IMR-90 (cell line): ENCODE data around the gene EIF4G2. TPM values are rescaled to one million over a fixed set of nuclear protein-coding genes. Genes with fewer than 3 reads are reported as not detected.

ENCODE experiments used
- ATAC-seq: fragments of 200-7000 bp; cut with Tn5 transposase; 2 replicates; pipeline ENCODE4 v1.9.1; 2020; ENCODE audit warnings: low read depth, mild to moderate bottlenecking, moderate library complexity
- BruUV-seq: library from RNA; stranded (reverse); fragments of 400-500 nt; replicated peaks from 2 replicates; lab custom pipeline; 2021; lab: Mats Ljungman, UMichigan
- CTCF ChIA-PET: fragments of 300-600 bp; formaldehyde crosslinking; extraction: SDS; loops from one replicate; lab custom pipeline; 2021; ENCODE audit warnings: antibody characterized with exemption; lab: Yijun Ruan, JAX
- POLR2A ChIA-PET: fragments of 300-600 bp; sonication (Branson Sonifier 250); formaldehyde crosslinking; loops from one replicate; lab custom pipeline; 2022; ENCODE audit warnings: antibody characterized with exemption; ENCODE audit not compliant: unreplicated experiment; lab: Charles Lee
- DNase-seq: peaks from one replicate; pipeline ENCODE4 v3.0.0; 2013
- H2AFZ ChIP-seq: replicated peaks from 2 replicates; pipeline ENCODE3; 2013; ENCODE audit warnings: low read length, mild to moderate bottlenecking; ENCODE audit not compliant: poor library complexity
- H2AK5ac ChIP-seq: 2 replicates; pipeline ENCODE4 v1.6.1; 2013; ENCODE audit warnings: low read depth, low read length, inconsistent platforms
- H2AK9ac ChIP-seq: replicated peaks from 2 replicates; pipeline ENCODE3; 2013; ENCODE audit warnings: mild to moderate bottlenecking, low read depth, low read length, moderate library complexity; ENCODE audit not compliant: poor library complexity
- H2BK120ac ChIP-seq: 2 replicates; pipeline ENCODE4 v1.6.1; 2013; ENCODE audit warnings: low read depth, low read length, inconsistent platforms
- H2BK15ac ChIP-seq: 3 replicates; pipeline ENCODE4 v1.6.1; 2013; ENCODE audit warnings: low read depth, low read length, inconsistent platforms
- H2BK20ac ChIP-seq: 2 replicates; pipeline ENCODE4 v1.6.1; 2013; ENCODE audit warnings: low read depth, mild to moderate bottlenecking, inconsistent platforms, low read length, moderate library complexity
- H2BK5ac ChIP-seq: 2 replicates; pipeline ENCODE4 v1.6.1; 2013; ENCODE audit warnings: mild to moderate bottlenecking, low read depth, low read length, inconsistent platforms; ENCODE audit not compliant: poor library complexity, severe bottlenecking
- H3K14ac ChIP-seq: replicated peaks from 2 replicates; pipeline ENCODE4 v1.6.1; 2013; ENCODE audit warnings: low read depth, low read length, inconsistent platforms
- H3K18ac ChIP-seq: 2 replicates; pipeline ENCODE4 v1.6.1; 2013; ENCODE audit warnings: low read depth, low read length, control low read depth
- H3K23ac ChIP-seq: 2 replicates; pipeline ENCODE4 v1.6.1; 2013; ENCODE audit warnings: low read depth, low read length, inconsistent platforms
- H3K27ac ChIP-seq: 2 replicates; pipeline ENCODE4 v1.5.1; 2013; ENCODE audit warnings: mild to moderate bottlenecking, control low read depth, low read length; ENCODE audit not compliant: insufficient read depth
- H3K27me3 ChIP-seq: 2 replicates; pipeline ENCODE4 v1.6.1; 2013; ENCODE audit warnings: low read length; ENCODE audit not compliant: control insufficient read depth, insufficient read depth
- H3K36me3 ChIP-seq: 2 replicates; pipeline ENCODE4 v1.6.1; 2013; ENCODE audit warnings: low read length, mixed read lengths; ENCODE audit not compliant: control insufficient read depth, insufficient read depth
- H3K4ac ChIP-seq: 2 replicates; pipeline ENCODE4 v1.6.1; 2013; ENCODE audit warnings: low read depth, low read length, inconsistent platforms
- H3K4me1 ChIP-seq: 2 replicates; pipeline ENCODE4 v1.6.1; 2013; ENCODE audit warnings: low read length, mixed read lengths; ENCODE audit not compliant: control insufficient read depth, insufficient read depth
- H3K4me2 ChIP-seq: 2 replicates; pipeline ENCODE4 v1.6.1; 2013; ENCODE audit warnings: low read depth, mild to moderate bottlenecking, control low read depth, low read length, moderate library complexity
- H3K4me3 ChIP-seq: 2 replicates; pipeline ENCODE4 v1.5.1; 2013; ENCODE audit warnings: low read depth, mild to moderate bottlenecking, control low read depth, low read length, moderate library complexity; ENCODE audit not compliant: insufficient read depth
- H3K56ac ChIP-seq: 2 replicates; pipeline ENCODE4 v1.6.1; 2013; ENCODE audit warnings: low read length, inconsistent platforms; ENCODE audit not compliant: insufficient read depth; ENCODE audit errors: extremely low read depth
- H3K79me1 ChIP-seq, 2 experiments: 2 replicates each; pipeline ENCODE4 v1.6.1; 2013; ENCODE audit warnings: low read length in 2 of 2, inconsistent platforms in 1 of 2, low read depth in 1 of 2
- H3K9ac ChIP-seq: 2 replicates; pipeline ENCODE4 v1.6.1; 2013; ENCODE audit warnings: low read depth, low read length, control low read depth
- H3K9me1 ChIP-seq: 2 replicates; pipeline ENCODE4 v1.6.1; 2013; ENCODE audit warnings: low read length, inconsistent platforms; ENCODE audit not compliant: insufficient read depth
- H3K9me3 ChIP-seq: 2 replicates; pipeline ENCODE4 v1.6.1; 2013; ENCODE audit warnings: low read length; ENCODE audit not compliant: control insufficient read depth, insufficient read depth
- H4K20me1 ChIP-seq: 2 replicates; pipeline ENCODE4 v1.6.1; 2013; ENCODE audit warnings: low read length, inconsistent platforms; ENCODE audit not compliant: insufficient read depth
- H4K5ac ChIP-seq: 2 replicates; pipeline ENCODE4 v1.6.1; 2013; ENCODE audit warnings: mild to moderate bottlenecking, low read depth, low read length, control low read depth
- H4K8ac ChIP-seq, 2 experiments: 2 replicates each; pipeline ENCODE4 v1.6.1; 2013; ENCODE audit warnings: low read depth in 2 of 2, low read length in 2 of 2, control low read depth in 1 of 2, inconsistent platforms in 1 of 2
- H4K91ac ChIP-seq: 2 replicates; pipeline ENCODE4 v1.6.1; 2013; ENCODE audit warnings: low read depth, low read length, inconsistent platforms; ENCODE audit not compliant: insufficient read depth
- CEBPB ChIP-seq: IDR thresholded peaks from 2 replicates; pipeline ENCODE4 v1.6.1; 2012; ENCODE audit warnings: low read depth, low read length, improper control_type of control experiment
- FOS ChIP-seq: fragments of 150-350 bp; IDR thresholded peaks from 2 replicates; pipeline ENCODE4 v1.6.1; 2016; ENCODE audit warnings: low read depth, low read length
- MAZ ChIP-seq: IDR thresholded peaks from 2 replicates; pipeline ENCODE4 v1.6.1; 2012; ENCODE audit warnings: low read depth, mild to moderate bottlenecking, low read length, improper control_type of control experiment, moderate library complexity, borderline replicate concordance
- NFE2L2 ChIP-seq: fragments of 150-350 bp; IDR thresholded peaks from 2 replicates; pipeline ENCODE4 v1.6.1; 2016; ENCODE audit warnings: low read depth, mild to moderate bottlenecking, low read length
- RAD21 ChIP-seq: IDR thresholded peaks from 2 replicates; pipeline ENCODE4 v1.6.1; 2012; ENCODE audit warnings: low read length, improper control_type of control experiment
- WGBS, 2 experiments: methylation state at CpG; one replicate each; pipeline versions ENCODE4 v1.1.5 to v1.1.7; 2013; ENCODE audit warnings: missing lambda C conversion rate in 2 of 2; ENCODE audit not compliant: insufficient read length in 1 of 2; ENCODE audit errors: extremely low coverage in 2 of 2; 5-methylcytosine and 5-hydroxymethylcytosine counted together
- dilution Hi-C: fragments of 300-500 bp; cut with HindIII; formaldehyde crosslinking; loops from one replicate; pipeline ENCODE4 v1.14.3; 2018; ENCODE audit warnings: low sequenced_read_pairs; ENCODE audit not compliant: unreplicated experiment
- in situ Hi-C: fragments of 300-500 bp; cut with MboI; formaldehyde crosslinking; loops from 3 replicates; pipeline ENCODE4 v1.14.3; 2019; ENCODE audit warnings: low sequenced_read_pairs, inconsistent platforms, mixed read lengths
- intact Hi-C: fragments of 100-400 bp; cut with micrococcal nuclease; formaldehyde crosslinking; loops from 2 replicates; pipeline ENCODE4 v1.10.0; 2022
- polyA plus RNA-seq, 3 experiments: library from polyadenylated mRNA; depleted of rRNA; stranded (reverse); fragments of >200 nt; gene quantifications; 2 replicates each; pipeline ENCODE4 v1.2.3, GENCODE V29; 2012; ENCODE audit warnings: low replicate concordance in 1 of 3
- total RNA-seq: library from RNA; depleted of rRNA; stranded (reverse); fragments of >200 nt; gene quantifications from 2 replicates; pipeline ENCODE4 v1.2.3, GENCODE V29; 2012
- TF ChIP-seq, protein P1 (sequence below): fragments of 150-350 bp; IDR thresholded peaks from 2 replicates; pipeline ENCODE4 v1.6.1; 2016; ENCODE audit warnings: low read depth, mild to moderate bottlenecking, low read length, moderate library complexity, borderline replicate concordance

The EIF4G2 gene
- total and polyA plus RNA-seq, 2 of the 4 experiments (the other 2 are of a cell fraction) = 492 to 1,216 TPM

DNA sequence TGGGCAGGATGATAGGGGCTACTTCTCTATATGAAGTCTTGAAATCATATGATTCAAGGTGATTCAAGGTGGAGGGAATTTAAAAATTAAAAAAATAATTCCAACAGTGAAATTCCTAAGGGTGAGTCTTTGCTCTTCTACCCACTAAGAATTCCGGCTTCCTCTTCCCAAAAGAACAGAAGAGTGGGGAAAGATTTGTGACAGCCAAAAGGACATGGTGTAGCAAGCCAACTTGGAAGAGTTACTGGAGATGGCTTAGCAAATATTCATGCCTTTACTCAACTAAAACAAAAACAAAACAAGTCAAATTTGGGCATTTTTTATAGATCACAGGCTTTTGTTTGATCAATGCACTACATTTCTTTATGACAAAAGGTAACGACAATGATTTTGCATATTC lies 36.9 kb upstream of the EIF4G2 start:
- H2BK120ac ChIP-seq = no peak overlapping the region
- no peak for DNase-seq
- no peak overlapping the region for H2AK5ac ChIP-seq
- ATAC-seq = no peak
- H3K23ac ChIP-seq = no peak overlapping the region
- dilution Hi-C loops (no loop called here), in situ Hi-C loops (no loop called here), intact Hi-C loops (no loop called here)
- no peaks in the 10 kb centered on the region for H3K36me3 ChIP-seq
- BruUV-seq = no TSS peak
- no peak overlapping the region for H4K8ac ChIP-seq
- peaks cover 2% of the 10 kb centered on the region; the same call in 1 of the 2 replicates for H3K4me1 ChIP-seq
- ChIA-PET CTCF (interaction anchor here (0.6 kb wide), 1 partner anchor 29 kb away, joined by 3 read pairs; no protein-coding TSS in a partner anchor), POLR2A (no interaction called here)
- no peak overlapping the region for H2BK15ac ChIP-seq
- H2AK9ac ChIP-seq = no peak overlapping the region
- no peak overlapping the region for H3K14ac ChIP-seq
- H3K27ac ChIP-seq = no peak overlapping the region
- no peak overlapping the region for H3K4ac ChIP-seq
- H2BK20ac ChIP-seq = no peak overlapping the region
- no peak overlapping the region for H3K18ac ChIP-seq
- no peak overlapping the region for H3K4me2 ChIP-seq
- TF ChIP-seq MAZ = no peak
- TF ChIP-seq, protein P1, sequence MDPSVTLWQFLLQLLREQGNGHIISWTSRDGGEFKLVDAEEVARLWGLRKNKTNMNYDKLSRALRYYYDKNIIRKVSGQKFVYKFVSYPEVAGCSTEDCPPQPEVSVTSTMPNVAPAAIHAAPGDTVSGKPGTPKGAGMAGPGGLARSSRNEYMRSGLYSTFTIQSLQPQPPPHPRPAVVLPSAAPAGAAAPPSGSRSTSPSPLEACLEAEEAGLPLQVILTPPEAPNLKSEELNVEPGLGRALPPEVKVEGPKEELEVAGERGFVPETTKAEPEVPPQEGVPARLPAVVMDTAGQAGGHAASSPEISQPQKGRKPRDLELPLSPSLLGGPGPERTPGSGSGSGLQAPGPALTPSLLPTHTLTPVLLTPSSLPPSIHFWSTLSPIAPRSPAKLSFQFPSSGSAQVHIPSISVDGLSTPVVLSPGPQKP = no peak
- TF ChIP-seq FOS = no peak
- no peak for TF ChIP-seq NFE2L2
- no peak for TF ChIP-seq RAD21
- no peak for TF ChIP-seq CEBPB
- no peak overlapping the region for H3K4me3 ChIP-seq
- no CpG with 5 or more reads among the region's 2 CpGs for WGBS, 2 experiments
- no peak overlapping the region for H3K56ac ChIP-seq
- H4K5ac ChIP-seq = no peak overlapping the region
- no peaks in the 10 kb centered on the region for H3K9me3 ChIP-seq
- H3K9ac ChIP-seq = no peak overlapping the region
- no peak overlapping the region for H4K91ac ChIP-seq
- peaks cover 7% of the 10 kb centered on the region for H3K9me1 ChIP-seq
- H3K79me1 ChIP-seq = peaks cover 5 to 14% of the 10 kb centered on the region in 2 experiments; a peak in 3 of 4 replicates
- H3K27me3 ChIP-seq = no peaks in the 10 kb centered on the region
- no peaks in the 10 kb centered on the region for H4K20me1 ChIP-seq
- H2AFZ ChIP-seq = no peak overlapping the region
- no peak overlapping the region for H2BK5ac ChIP-seq
